Mesendoderm (in vitro differentiated cells): ENCODE data around the gene CUL1.
A peak's percentile ranks its signal among the peaks of the same experiment; 100 is the strongest.
"Not testable (repeated sequence)": the region's sequence is repeated elsewhere in the genome, so short reads cannot be mapped to it uniquely, and the experiment has no call there.

Experiments
- DNase-seq: peaks from one replicate; pipeline ENCODE4 v3.0.0; 2013
- H2AK5ac ChIP-seq: 2 replicates; pipeline ENCODE4 v1.6.1; 2013; ENCODE audit warnings: low read length, inconsistent platforms
- H2BK120ac ChIP-seq: 2 replicates; pipeline ENCODE4 v1.6.1; 2013; ENCODE audit warnings: low read depth, mild to moderate bottlenecking, low read length, moderate library complexity, mixed read lengths
- H2BK15ac ChIP-seq: replicated peaks from 2 replicates; pipeline ENCODE4 v1.6.1; 2013; ENCODE audit warnings: low read depth, mild to moderate bottlenecking, moderate library complexity
- H2BK5ac ChIP-seq: 2 replicates; pipeline ENCODE4 v1.6.1; 2013; ENCODE audit warnings: low read length, inconsistent platforms
- H3K18ac ChIP-seq: 2 replicates; pipeline ENCODE4 v1.6.1; 2013; ENCODE audit warnings: mild to moderate bottlenecking, low read length, mixed read lengths
- H3K23ac ChIP-seq: one replicate; pipeline ENCODE4 v1.6.1; 2013; ENCODE audit warnings: low read length
- H3K27ac ChIP-seq: 2 replicates; pipeline ENCODE4 v1.5.1; 2013; ENCODE audit warnings: low read depth, mild to moderate bottlenecking, inconsistent platforms, low read length, moderate library complexity
- H3K27me3 ChIP-seq: 2 replicates; pipeline ENCODE4 v1.6.1; 2013; ENCODE audit warnings: low read length, control low read depth, mild to moderate bottlenecking, inconsistent platforms; ENCODE audit not compliant: insufficient read depth, poor library complexity
- H3K36me3 ChIP-seq: 2 replicates; pipeline ENCODE4 v1.6.1; 2013; ENCODE audit warnings: low read length, inconsistent platforms; ENCODE audit not compliant: control insufficient read depth, insufficient read depth
- H3K4ac ChIP-seq: one replicate; pipeline ENCODE4 v1.6.1; 2013; ENCODE audit warnings: low read depth, mild to moderate bottlenecking, low read length, moderate library complexity
- H3K4me1 ChIP-seq: 2 replicates; pipeline ENCODE4 v1.6.1; 2013; ENCODE audit warnings: low read depth, low read length, inconsistent platforms; ENCODE audit not compliant: control insufficient read depth
- H3K4me2 ChIP-seq: 2 replicates; pipeline ENCODE4 v1.6.1; 2013; ENCODE audit warnings: low read length
- H3K4me3 ChIP-seq: 2 replicates; pipeline ENCODE4 v1.5.1; 2013; ENCODE audit warnings: mild to moderate bottlenecking, low read length
- H3K56ac ChIP-seq: one replicate; pipeline ENCODE4 v1.6.1; 2013; ENCODE audit warnings: low read length
- H3K79me1 ChIP-seq: 2 replicates; pipeline ENCODE4 v1.6.1; 2013; ENCODE audit warnings: low read length, inconsistent platforms
- H3K79me2 ChIP-seq: 2 replicates; pipeline ENCODE4 v1.6.1; 2013; ENCODE audit warnings: mild to moderate bottlenecking, low read length; ENCODE audit not compliant: control insufficient read depth, insufficient read depth
- H3K9ac ChIP-seq: 2 replicates; pipeline ENCODE4 v1.6.1; 2013; ENCODE audit warnings: low read length, inconsistent platforms
- H4K5ac ChIP-seq: one replicate; pipeline ENCODE4 v1.6.1; 2013; ENCODE audit warnings: low read length
- H4K8ac ChIP-seq: one replicate; pipeline ENCODE4 v1.6.1; 2013; ENCODE audit warnings: low read depth, mild to moderate bottlenecking, control low read depth, low read length, moderate library complexity
- WGBS: extraction: QIAGEN DNeasy Blood & Tissue Kit; methylation state at CpG from one replicate; pipeline ENCODE4 v1.1.7; 2013; ENCODE audit warnings: low lambda C conversion rate, missing lambda C conversion rate; ENCODE audit not compliant: insufficient coverage; ENCODE audit errors: extremely low coverage; 5-methylcytosine and 5-hydroxymethylcytosine counted together

CUL1 gene

GRCh38 chr7:148708026-148708885 lies 9.6 kb downstream of the CUL1 start:
- H3K36me3 ChIP-seq, result no peaks in the 10 kb centered on the region
- H3K79me1 ChIP-seq, result peaks cover 10% of the 10 kb centered on the region
- WGBS, result no CpG with 5 or more reads among the region's 7 CpGs
- H3K4me3 ChIP-seq, result no peak overlapping the region
- H4K8ac ChIP-seq, result no peak overlapping the region
- peak; percentile 46 for DNase-seq
- H3K27me3 ChIP-seq, result no peaks in the 10 kb centered on the region
- H3K56ac ChIP-seq, result no peak overlapping the region
- H2AK5ac ChIP-seq, result no peak overlapping the region
- H4K5ac ChIP-seq, result no peak overlapping the region
- H2BK15ac ChIP-seq, result no peak overlapping the region
- H3K9ac ChIP-seq, result no peak overlapping the region
- no peak overlapping the region for H3K18ac ChIP-seq
- no peak overlapping the region for H2BK120ac ChIP-seq
- no peak overlapping the region for H3K23ac ChIP-seq
- no peak overlapping the region for H2BK5ac ChIP-seq
- H3K4me2 ChIP-seq, result no peak overlapping the region
- H3K4ac ChIP-seq, result no peak overlapping the region
- no peaks in the 10 kb centered on the region for H3K4me1 ChIP-seq
- H3K27ac ChIP-seq, result no peak overlapping the region
- H3K79me2 ChIP-seq, result peaks cover 80% of the 10 kb centered on the region

- Histone ChIP-seq H3K27ac (no peak overlapping the region), H3K56ac (no peak overlapping the region), H2BK15ac (no peak overlapping the region), H3K4me2 (no peak overlapping the region), H3K36me3 (no peaks in the 10 kb centered on the region), H3K23ac (no peak overlapping the region), H3K27me3 (no peaks in the 10 kb centered on the region), H2BK120ac (no peak overlapping the region), H3K9ac (no peak overlapping the region), H3K79me2 (peaks cover 78% of the 10 kb centered on the region), H4K5ac (no peak overlapping the region), H3K18ac (no peak overlapping the region), H2AK5ac (no peak overlapping the region), H3K79me1 (peaks cover 10% of the 10 kb centered on the region), H4K8ac (no peak overlapping the region), H3K4ac (no peak overlapping the region), H3K4me3 (no peak overlapping the region), H2BK5ac (no peak overlapping the region), H3K4me1 (no peaks in the 10 kb centered on the region)
- DNase-seq, result no peak
- WGBS, result no CpG with 5 or more reads among the region's 6 CpGs
Measured at GRCh38 chr7:148709014-148709413, 10.3 kb downstream of the CUL1 start.

DNA sequence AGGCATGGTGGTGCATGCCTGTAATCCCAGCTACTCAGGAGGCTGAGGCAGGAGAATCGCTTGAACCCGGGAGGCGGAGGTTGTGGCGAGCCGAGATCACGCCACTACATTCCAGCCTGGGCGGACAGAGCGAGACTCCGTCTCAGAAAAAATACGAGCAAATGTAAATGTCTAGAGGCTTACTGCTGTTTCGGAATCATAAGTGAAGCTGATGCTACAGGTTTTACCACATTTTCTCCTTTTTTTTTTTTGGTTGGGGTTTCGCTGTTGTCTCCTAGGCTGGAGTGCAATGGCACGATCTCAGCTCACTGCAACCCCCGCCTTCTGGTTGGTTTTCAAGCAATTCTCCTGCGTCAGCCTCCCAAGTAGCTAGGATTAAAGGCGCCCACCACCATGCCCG lies 11.7 kb downstream of the CUL1 start:
- not testable (repeated sequence) for H2AK5ac ChIP-seq, H2BK5ac ChIP-seq, H3K56ac ChIP-seq, H2BK15ac ChIP-seq, H4K5ac ChIP-seq, H3K27ac ChIP-seq, H2BK120ac ChIP-seq, H3K4me3 ChIP-seq, H3K4me2 ChIP-seq, H3K23ac ChIP-seq, H3K27me3 ChIP-seq, H3K4me1 ChIP-seq, H3K9ac ChIP-seq, H4K8ac ChIP-seq, DNase-seq, H3K18ac ChIP-seq, H3K36me3 ChIP-seq, H3K4ac ChIP-seq
- WGBS, result no CpG with 5 or more reads among the region's 17 CpGs
- Histone ChIP-seq H3K79me2 (peaks cover 85% of the 10 kb centered on the region), H3K79me1 (peaks cover 11% of the 10 kb centered on the region)

- Histone ChIP-seq H3K23ac (no peak overlapping the region), H2BK5ac (no peak overlapping the region), H3K18ac (no peak overlapping the region), H3K4me1 (no peaks in the 10 kb centered on the region), H3K27me3 (no peaks in the 10 kb centered on the region), H4K5ac (no peak overlapping the region), H3K4ac (no peak overlapping the region), H2AK5ac (no peak overlapping the region), H3K9ac (no peak overlapping the region), H3K4me3 (no peak overlapping the region), H3K4me2 (no peak overlapping the region), H3K36me3 (no peaks in the 10 kb centered on the region), H4K8ac (no peak overlapping the region), H3K56ac (no peak overlapping the region), H3K79me2 (peaks cover 82% of the 10 kb centered on the region), H2BK15ac (no peak overlapping the region), H3K27ac (no peak overlapping the region), H2BK120ac (no peak overlapping the region), H3K79me1 (peaks cover 11% of the 10 kb centered on the region)
- no CpG with 5 or more reads among the region's 16 CpGs for WGBS
- no peak for DNase-seq
Measured at GRCh38 chr7:148711191-148712102, 12.7 kb downstream of the CUL1 start.

DNA sequence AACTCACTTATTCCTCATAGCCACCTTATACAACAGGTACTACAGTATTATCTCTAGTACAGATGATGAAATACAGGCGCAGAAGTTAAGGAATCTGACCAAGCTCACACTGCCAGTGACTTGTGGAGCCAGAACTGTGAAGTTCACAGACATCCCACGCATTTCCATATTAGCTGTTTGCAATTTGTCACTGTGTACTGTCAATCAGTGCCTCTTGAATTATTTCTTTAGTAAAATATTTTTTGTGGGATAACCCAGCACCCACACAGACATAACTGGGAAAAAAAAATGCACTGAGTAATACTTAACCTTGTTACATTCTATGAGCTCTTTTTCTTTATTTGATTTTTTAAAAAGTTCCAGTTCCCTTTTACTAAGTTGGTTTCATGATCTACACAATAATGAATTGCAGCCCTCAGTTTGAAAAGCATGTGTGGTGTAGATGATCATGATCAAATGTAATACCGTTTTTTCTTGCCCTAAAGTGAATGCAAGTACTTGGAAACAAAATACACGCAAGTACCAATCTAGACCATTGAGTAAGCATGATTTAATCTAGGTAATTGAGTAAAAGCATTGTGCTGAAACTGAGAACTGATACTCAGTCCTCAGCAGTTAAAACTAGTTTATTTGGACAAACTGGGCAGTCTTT lies 14.1 kb downstream of the CUL1 start:
- Histone ChIP-seq H2BK120ac (no peak overlapping the region), H3K4me2 (no peak overlapping the region), H3K18ac (no peak overlapping the region), H3K4ac (no peak overlapping the region), H3K79me1 (peaks cover 16% of the 10 kb centered on the region), H3K79me2 (peaks cover 85% of the 10 kb centered on the region), H4K8ac (no peak overlapping the region), H2BK5ac (no peak overlapping the region), H3K4me1 (no peaks in the 10 kb centered on the region), H4K5ac (no peak overlapping the region), H3K56ac (no peak overlapping the region), H3K23ac (no peak overlapping the region), H3K27me3 (no peaks in the 10 kb centered on the region), H2BK15ac (no peak overlapping the region), H2AK5ac (no peak overlapping the region), H3K36me3 (no peaks in the 10 kb centered on the region), H3K27ac (no peak overlapping the region), H3K9ac (no peak overlapping the region), H3K4me3 (no peak overlapping the region)
- no peak for DNase-seq
- no CpG with 5 or more reads among the region's 4 CpGs for whole genome bisulfite sequencing
